HG03520 (cell line): ENCODE results near the gene FILIP1.

ENCODE experiments used
- ATAC-seq: cut with Tn5 transposase; IDR thresholded peaks from one replicate; pipeline ENCODE4 v1.9.1; 2021; ENCODE audit warnings: mild to moderate bottlenecking, moderate library complexity; ENCODE audit not compliant: unreplicated experiment

Gene FILIP1

DNA sequence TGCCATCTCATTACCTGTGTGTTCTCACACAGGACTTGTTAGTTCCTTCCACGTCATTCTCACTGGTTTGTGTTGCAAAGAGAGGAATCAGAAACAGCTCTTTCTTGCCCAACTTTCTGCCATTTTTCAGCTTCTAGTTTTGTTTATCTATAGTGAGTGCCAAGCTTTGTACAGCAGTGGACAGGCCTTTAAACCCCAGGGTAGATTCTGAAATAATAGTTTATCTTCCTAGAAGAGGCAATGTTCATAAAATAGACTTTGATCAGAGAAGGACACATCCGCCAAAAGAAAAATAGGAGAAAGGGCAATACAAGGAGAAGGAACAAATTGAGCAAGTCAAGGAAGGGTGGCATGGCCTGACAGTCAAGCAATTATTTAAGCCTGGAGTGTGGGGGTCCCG lies 191.3 kb downstream of the FILIP1 start:
- ATAC-seq = no peak

DNA sequence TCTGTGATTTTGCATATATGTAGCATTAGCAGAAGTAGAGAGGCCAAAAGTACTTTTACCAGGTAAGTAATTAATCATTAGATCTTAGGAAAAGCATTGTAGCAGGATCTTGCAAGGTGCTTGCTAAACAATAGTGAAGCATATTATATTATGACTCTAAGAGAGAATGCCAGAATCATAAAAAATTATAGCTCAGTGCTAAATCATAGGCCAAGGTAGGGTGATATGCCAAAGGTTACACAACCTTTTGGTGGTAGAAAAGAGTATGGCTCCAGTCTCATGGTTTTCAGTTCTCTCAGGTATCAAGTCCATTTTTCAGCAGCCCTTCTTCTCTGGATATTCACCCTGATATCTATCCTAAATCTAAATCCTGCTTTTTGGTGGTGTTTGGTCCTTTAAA lies 192.1 kb downstream of the FILIP1 start:
- ATAC-seq = no peak

DNA sequence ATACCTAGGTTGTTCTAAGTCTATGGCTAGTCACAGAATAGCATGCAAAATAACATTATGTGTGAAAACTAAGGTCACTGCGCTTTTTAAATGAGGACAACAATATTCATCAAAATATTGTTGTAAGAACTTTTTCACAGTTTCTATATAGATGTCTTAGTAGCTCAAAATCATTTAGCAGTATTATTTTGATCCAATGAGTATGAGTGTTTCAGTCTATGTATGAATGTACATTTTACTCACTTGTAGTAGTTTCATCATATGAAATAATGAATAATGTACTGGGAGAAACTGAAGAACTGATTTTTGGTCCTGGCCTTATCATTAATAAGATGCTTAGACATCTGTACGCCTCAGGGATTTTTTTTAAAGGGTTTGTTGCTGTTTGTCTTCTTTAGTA lies 192.5 kb downstream of the FILIP1 start:
- no peak for ATAC-seq

DNA sequence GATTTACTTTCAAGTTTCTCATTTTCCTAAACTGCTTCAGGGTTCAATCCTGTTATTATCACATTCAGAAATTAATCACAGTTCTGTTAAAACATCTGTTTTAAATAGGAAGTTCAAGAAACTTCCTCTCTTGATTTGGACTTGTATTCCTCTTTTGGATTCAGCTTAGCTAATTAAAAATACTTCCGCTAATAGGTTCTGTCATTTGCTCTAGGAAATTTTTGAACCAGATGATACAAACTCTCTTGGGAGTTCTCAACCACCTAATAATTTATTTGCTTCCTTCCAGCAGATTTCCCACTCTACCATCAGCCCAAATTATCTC lies 193.1 kb downstream of the FILIP1 start:
- no peak for ATAC-seq

DNA sequence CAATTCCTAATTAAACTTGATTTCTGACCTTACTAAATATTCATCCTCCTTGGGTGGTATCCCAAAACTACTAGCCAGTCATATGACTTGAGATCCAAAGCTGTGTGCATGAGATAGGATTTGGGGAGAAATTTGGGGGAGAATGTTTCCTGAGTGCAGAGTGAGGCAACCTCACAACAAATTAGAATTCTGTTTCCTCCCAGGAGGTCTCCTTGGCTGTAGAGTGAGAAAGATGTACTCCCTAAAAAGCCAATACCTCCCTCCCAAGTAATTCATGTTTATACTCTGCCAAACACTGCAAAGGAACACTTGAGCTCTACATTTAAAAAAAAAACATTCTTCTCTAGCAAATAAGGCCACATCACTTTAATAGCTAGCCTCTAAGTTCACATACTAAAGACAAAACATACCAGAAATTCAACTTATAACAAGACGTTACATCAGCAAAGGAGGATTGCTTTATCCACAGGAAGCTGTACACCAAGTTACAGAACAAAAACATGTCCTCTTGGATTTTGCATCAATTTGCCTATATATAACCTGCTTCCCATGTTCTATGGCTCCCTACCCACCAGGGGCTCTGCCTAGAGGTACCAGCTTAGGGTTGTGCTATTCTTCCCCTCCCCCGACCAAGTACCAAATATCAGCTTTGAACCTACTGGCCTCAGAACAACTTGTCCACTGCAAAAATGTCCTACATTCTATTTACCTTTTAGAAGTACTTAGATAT lies 193.6 kb downstream of the FILIP1 start:
- ATAC-seq = no peak

DNA sequence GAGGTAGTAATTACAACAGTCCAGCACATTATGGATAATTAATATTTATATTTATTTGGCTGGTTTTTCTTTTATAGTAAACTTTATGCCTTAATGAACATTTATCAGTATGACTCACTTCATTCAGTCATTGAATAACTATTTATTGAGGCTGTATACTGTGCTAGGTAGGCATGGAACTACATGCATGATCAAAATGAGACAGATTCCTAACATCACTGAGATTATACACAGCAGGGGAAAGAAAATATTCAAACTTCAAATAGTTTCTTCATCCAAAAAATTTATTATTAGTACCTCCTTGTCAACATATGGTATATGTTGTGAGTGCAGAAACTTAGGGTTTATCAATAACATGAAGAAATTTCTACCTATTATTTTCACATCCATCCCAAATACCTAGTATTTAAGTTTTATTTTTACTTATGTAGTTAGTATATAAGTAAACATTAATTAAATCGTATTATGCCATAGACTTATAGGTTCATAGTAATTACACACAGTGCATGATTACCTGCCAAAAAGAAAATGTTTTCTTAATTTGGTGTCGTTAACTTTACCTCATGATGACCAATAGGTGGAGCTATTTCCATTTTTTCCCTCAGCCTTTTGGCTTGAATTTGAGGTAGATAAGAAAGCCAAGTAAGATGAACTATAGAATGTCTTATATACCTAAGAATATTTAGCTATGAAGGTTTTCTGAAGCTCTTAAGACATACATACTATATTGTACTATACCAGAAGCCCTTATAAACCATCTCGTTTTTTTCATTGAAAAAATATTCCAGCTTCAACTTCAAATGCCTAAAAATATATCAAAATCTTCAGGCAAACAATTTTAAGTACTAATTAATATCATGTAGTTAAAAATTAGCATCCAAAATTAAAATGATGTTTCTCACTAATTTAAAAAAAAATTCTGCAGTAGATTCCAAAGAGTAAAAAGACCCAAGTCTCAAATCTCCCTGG lies 196.5 kb downstream of the FILIP1 start:
- peak; percentile 69 for ATAC-seq

DNA sequence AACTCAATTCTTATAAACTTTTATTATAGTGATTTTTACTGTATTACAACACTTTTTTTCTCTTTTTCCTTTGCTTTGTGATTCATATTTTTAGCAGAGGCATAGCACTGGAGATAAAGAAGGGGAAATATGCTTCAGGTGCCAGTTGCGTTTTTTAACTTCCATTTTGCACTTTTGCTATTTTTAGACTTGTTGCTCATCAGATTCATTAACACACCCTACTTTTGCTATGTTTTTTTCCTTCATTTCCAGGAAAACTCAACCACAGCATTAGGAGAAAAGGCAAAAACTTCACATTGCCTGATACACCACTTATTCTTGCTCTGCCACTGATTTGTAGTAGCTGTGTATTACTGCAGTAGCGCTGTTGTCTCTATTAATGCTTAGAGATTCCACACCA lies 201.0 kb downstream of the FILIP1 start:
- no peak for ATAC-seq

DNA sequence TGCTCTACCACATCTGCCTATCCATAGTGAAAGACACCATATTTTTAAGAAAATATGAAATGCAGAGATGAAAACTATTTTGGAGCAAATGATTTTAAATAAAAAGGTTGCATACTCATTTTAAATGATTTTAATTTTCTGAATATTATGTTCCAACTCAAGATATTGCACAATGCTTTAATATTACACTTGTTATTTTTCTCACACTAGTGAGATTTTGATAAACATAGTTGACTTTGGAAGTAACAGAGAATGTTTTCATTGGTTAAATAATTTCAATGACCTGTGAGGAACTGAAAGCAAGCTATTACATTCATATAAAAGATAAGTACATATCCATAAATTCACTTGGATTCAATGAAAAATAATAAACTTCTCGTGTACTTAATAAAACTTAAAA lies 201.9 kb downstream of the FILIP1 start:
- ATAC-seq = no peak

DNA sequence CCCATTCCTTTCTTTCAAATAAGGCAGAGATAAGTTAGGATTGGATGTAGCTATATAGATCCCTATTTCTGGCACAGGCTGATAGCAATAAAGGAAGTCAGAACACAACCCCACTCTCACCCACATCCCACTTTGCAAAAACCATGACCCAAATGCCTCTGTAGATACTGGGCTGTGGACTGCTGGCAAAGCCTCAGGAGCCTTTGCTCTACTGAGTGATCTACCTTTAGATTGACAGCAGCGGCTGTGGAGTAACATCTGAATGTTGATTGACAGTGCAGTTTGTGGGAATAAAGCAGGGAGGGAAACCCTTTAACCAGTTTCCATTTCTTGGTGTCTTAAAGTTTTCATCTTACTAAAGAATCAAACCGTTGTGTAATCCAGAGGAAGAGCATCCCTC lies 202.3 kb downstream of the FILIP1 start:
- ATAC-seq = no peak

DNA sequence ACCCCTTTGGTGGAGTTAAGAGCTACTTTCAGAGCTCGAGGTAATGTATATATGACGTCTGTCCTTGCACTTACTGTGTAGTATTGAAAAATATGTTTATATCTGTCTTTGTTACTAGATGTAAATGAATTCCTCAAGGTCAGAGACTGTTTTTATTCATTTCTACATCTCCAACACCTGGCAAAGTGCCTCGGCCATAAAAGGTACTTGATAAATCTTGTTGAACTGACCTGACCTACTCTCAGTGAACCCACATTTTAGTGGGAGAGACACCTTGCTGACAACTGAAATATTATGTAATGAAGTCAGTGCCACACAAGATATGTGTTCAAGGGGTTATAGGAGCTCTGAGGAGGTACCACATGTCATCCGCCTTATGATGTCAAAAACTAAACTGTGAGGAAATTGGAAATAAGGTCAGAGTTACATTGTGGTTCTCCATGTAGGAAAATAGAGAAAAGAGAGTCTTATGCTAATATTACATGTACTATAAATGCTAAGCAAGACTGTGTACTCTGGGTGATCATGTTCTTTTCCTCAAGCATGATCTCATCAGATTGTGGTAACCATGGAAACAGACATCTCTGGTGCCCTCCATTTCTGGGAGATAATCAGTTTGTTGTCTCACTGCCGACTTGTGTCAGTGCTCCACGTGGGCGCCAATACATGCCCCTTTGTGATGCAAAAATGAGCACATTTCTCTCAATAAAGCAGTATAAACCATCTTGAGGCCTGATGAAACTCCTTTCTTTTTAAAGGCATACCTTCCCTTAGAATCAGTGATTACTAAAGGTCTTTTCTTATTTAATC lies 203.3 kb downstream of the FILIP1 start:
- no peak for ATAC-seq

DNA sequence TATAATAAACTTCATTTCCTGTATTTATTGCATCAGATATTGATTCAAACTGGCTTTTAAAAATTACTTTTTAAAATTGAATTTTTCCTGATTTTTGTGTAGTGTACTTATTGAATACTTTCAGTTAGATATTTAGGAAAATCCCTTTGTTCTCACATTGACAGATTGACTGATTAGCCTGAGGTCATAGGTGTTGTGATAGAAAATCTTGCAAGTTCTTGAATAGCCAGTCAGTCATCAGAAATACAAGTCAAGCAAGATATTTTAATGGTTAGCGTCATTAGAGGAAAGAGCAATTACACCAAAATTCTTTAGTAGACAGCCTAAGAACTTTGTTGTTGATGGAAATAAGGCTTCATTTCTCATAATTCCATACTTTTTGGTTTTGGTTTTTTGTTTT lies 205.6 kb downstream of the FILIP1 start:
- ATAC-seq = no peak

DNA sequence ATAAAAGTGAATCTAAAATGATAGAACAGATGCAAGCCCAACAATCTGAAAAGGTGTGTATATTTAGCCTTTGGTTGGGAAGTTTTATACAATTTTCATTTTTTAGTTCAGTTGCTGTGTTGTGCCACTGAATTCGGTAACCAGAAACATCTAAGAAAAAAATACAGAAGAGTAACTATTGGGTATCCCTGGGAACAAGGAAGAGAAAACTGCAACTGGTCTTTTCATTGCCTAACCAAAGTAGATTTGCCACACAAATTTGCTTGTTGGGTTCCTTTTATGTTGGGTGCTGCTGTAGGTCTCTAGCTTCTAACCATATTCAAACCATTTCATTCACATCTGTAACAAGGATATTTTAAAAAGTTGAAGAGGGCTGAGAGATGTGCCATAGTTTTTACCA lies 206.2 kb downstream of the FILIP1 start:
- no peak for ATAC-seq

DNA sequence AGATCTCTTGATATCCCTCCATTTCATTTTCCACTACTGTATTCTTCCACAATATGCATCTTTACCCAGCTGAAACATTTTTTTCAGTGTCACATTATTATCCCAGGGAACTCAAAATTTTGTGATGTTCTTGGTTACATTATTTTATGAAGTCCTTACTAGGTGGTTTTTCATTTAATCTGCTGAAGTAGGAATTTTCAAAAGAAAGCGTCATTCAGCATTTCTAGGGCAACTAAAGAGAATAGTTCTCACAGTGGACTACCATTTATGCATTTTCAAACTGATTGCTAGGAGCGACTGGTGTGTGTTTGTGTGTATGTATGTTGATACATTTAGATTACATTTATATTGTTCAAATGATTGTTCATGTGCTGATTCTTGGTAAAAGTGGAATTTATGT lies 206.6 kb downstream of the FILIP1 start:
- no peak for ATAC-seq

DNA sequence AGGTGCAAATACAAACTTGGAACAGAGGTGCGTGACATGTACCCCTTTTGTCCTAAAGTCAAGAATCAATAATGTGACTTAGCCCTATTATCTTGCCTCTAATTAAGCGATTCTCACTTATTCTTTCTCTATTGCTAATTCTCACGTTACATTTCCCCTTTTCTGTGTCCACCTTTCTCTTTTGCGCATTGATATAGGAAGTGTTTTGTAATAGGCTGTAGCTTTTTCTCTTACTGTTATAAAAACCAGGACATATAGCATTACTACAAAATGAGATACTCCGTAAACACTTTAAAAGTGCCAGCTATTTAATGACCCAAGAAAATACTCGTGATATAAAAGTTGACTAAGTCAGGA lies 208.3 kb downstream of the FILIP1 start:
- ATAC-seq = peak; percentile 3

DNA sequence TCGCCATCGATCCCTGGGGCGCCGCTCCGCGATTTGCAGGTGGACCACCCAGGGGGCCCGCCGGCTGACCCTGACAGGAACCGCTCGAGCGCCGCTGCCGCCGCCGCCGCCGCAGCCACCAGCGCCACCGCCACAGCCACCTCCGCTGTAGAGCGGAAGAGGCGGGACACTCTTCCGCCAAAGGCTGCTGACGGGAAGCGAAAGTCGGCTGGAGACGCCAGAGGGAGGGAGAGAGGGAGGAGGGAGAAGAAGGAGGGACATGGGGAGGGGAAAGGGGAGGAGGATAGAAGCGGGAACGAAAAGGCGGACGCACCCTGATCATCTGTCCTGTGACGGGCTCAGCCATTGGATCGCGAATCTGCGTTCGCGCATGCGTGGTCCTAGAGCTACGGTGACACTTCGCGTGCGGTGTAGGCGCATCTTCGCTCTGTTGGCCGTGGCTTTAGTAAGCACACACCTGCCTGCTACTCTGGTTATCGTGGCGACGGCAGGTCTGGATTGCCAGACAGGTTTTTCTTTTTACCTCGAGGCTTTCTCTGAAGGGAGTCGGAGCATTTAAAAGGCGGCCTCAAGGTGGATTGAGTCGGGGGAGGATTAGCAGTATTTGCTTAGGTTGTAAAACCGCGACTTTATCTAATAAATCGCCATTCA lies 208.8 kb downstream of the FILIP1 start, which contains the start of gene TMEM30A:
TMEM30A (minus strand) TSS at position 161 of the 651 bp plus-strand sequence; CDS start at position 7, 154 bp downstream.
- ATAC-seq = peak; percentile 92

DNA sequence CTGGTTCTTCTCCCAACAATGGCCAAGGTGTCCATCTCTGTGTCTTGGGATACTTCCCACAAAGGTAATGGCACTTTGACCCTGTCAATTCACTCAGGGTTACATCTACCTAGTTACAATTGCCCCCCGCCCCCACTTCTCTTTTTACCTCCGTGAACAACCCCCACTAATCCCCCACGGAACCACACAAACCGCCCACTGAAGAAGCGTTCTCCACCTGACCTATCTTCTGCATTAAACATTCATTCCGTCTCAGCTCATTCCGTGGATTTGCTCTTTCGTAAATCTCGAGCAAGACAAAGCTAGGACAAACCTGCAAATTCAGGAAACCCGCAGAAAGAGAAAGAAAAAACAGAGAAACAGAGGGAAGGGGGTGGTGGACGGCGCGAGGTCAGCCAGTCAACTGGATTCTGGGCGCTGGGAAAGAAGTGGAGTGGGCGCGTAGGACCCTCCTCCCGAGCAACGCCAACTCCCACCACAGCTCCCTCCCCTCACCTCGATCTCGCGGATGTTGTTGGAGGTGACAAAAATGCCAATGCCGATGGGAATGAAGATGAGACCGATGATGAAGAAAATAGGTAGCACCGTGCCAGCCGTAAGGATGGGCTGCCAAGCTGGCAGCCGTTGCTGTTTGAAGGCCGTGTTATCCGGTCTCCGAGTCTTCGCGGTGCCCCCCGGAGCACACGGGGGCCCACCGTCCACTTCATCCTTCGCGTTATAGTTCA lies 209.5 kb downstream of the FILIP1 start:
- peak; percentile 8 for ATAC-seq

DNA sequence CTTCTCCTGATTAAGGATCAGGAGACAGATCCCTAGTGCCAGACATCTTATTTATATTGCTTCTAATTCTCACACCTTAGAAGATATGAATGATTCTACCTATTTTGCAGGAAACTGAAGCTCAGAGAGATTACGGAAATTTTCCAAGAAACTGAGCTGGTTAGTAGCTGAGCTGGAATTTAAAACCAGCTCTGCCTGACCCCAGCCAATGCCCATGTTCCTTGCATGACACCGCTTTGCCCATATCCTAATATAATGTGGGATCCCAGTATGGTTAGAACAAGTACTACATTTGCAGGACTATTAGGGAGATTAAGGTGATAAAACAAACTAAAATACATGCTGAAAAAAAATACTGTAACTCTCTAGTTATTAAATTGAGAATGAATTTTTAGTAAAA lies 210.9 kb downstream of the FILIP1 start:
- no peak for ATAC-seq

DNA sequence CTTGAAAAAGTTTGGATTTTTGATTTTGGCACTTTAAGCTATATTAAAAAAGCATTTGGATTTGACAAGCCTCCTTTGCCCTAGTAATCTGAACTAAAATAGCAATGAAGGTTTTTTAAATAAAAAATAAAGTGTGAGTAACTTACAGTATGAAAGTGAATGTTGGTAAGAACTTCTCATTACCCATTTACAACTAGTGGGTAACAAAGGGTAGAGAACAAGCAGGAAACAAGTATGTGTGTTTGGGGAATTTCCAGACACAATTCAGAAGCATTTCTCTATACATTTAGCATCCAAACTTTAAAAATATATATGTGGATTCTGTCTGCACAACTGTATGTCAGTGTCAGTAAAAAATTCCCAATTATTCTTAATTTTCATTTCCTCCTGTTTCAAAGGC lies 211.9 kb downstream of the FILIP1 start:
- no peak for ATAC-seq

DNA sequence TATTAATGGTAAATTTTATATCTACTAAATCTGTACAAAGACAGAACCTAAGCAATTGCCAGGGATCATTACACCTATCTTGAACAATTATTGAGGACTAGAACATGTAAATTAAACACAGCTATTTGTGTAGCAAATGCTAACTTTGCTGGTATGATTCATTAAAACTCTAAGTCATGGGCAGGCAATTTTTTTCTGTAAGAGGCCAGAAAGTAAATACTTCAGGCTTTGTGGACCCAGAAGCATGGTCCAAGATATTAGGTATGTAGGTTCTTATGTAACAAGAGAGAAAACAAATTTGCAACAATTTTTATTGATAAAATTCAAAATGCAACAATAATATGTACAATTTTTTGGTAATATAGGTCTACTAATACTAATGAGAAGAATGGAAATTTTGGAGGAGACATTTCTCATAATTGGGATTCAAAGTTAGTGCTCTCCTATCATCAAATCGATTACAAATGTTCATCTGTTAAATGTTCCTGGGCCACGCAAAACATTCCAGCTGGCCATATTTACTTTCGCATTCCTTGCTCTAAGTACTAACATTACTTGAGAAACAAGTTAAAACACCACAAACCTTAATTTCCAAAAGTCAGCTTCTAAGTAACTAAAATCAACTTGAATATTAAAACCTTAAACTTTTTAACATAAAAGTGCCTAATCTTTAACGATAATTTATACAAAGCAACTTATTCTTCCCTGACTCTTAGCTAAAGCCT lies 213.3 kb downstream of the FILIP1 start:
- ATAC-seq = no peak

DNA sequence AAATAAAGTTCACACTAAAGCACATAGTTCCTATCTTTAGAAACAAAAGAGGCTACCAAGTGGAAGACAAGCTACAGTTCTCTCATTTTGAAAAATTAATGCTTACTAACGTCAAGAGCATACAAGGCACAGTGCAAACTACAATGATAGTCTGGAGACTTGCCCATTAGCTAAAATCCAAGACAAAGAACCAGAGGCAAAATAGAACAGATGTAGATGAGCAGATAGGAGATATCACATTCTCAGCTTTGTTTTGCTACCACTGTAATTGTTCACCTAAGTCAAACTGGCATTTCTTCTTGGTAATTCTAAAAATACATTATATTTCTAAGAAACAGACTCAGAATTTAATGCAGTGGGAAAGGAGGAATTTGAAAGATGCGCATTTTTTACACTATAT lies 214.2 kb downstream of the FILIP1 start:
- no peak for ATAC-seq
